Measurements from ENCODE around the gene JHY. TPM values are rescaled to one million over a fixed set of nuclear protein-coding genes. Genes with fewer than 3 reads are reported as not detected.
"Not testable (repeated sequence)": the region's sequence is repeated elsewhere in the genome, so short reads cannot be mapped to it uniquely, and the experiment has no call there.

Gene JHY
- 3.1 and 3.2 TPM in 2 replicates for total RNA-seq (2014; rRNA removed; shearing (Covaris generic))
- 0.50 and 1.4 TPM in 2 replicates for polyA plus RNA-seq (2014; cell fraction: nucleus; rRNA removed)

- no peak for DNase-seq (ENCODE audit: extremely low read depth, low read depth)
These were observed at the start of gene JHY for GRCh38 chr11:122882189-122882856. JHY (plus strand) TSS chr11:122882759; CDS start chr11:122885850, 3,091 bp downstream.

DNA sequence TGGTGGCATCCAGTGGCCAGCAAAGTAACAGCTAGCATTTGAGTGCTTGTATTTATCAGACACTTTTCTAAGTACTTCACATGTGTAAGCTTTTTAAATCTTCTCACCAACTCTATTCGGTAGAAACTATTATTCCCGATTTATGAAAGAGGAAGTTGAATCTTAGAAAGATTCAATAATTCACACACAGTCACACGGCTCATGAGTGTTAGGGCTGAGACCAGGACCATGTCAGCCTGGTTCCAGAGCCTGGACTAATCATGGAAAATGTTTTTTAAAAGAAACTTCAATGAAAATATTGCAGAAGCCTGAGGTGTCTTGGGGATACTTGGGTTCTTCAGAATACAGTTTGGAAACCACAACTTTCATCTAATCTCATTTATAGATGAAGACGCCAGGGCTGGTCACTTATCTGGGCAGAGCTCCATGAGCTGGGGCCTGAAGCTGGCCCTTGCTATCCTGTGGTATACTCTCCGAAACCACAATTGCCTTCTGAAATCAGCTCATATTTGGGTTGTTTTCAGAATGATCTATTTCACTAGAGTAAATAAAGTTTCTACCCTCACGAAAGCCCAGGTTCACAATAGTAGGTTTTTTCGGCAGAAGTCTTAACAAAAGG is 48.6 kb upstream of the JHY start:
- no peak for DNase-seq (ENCODE audit: extremely low read depth, low read depth)

DNA sequence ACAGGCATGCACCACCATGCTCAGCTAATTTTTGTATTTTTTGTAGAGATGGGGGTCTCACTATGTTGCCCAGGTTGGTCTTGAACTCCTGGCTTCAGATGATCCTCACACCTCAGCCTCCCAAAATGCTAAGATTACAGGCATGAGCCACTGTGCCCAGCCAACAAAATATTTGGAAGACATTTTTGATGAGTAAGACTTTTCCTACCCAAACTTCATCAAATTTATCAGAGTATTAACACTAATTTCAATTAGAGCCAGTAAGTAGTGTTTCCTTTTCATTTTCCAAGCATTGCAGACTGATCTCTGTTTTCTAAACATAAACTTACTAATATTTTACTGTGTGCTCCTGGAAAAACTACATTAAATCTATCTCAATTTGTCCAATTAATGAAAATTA is 45.6 kb upstream of the JHY start:
- no peak for DNase-seq (ENCODE audit: extremely low read depth, low read depth)

GRCh38 chr11:122837528-122838346 is 44.8 kb upstream of the JHY start:
- DNase-seq (ENCODE audit: extremely low read depth, low read depth) = no peak

- DNase-seq (ENCODE audit: extremely low read depth, low read depth) = no peak
These were observed 39.0 kb upstream of the JHY start for GRCh38 chr11:122843281-122844141.

DNA sequence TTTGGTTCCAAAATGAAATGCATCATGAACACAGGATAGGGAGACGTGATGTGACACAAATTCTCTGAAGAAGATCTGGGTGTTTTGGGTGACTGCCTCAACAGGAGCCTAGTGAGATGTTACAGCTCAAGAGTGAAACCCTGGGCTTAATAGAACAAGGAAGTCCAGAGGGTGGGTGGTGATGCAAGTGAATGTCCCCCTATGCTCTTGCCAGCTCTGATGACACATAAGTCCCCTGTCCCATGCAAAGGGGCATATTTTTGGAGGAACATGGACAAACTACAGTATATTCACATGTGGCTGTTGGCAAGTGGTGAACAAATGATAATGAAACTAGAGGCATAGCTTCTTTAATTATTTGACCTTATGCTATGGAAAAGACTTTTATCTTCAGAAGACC is 35.1 kb upstream of the JHY start:
- DNase-seq (ENCODE audit: extremely low read depth, low read depth) = no peak

DNA sequence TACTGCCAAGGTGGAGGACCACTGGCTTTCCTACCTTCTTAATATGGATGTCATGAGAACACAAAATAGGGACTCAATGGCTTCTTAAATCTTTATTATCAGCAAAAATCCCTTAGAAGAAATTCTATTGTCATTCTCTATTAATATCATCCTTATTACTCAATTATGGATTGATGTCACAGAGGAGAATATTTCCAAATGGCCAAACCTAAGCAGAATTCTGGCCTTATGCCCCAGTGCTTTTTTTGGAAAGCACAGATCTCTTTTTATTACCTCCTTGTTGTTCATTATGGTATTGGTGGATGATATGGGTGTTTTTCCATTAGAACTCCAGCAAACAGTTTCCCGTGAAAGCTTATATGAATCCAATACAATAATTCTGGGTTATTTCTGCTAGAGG is 34.4 kb upstream of the JHY start:
- DNase-seq (ENCODE audit: extremely low read depth, low read depth) = no peak

DNA sequence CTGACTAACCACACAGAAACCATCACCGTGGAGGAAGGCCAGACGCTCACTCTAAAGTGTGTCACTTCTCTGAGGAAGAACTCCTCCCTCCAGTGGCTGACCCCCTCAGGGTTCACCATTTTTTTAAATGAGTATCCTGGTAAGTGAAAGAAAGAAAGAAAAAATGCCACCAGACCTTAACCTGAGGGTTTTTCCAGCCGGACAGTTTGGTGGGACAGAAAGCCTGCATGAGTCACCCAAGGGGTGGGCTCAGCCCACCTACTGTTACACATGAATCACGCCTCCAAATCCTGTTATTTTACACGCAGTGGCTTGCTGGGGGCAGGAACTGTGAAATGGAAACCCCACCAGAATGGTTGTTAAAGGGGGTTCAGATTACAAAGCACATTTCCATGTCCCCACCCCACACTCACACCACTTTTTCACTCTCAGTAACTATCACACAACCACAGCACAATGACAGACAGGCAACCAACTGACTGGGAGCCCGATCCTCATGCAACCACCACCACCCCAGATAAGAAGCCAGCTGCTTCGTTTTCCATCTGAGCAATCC is 32.4 kb upstream of the JHY start:
- no peak for DNase-seq (ENCODE audit: extremely low read depth, low read depth)

DNA sequence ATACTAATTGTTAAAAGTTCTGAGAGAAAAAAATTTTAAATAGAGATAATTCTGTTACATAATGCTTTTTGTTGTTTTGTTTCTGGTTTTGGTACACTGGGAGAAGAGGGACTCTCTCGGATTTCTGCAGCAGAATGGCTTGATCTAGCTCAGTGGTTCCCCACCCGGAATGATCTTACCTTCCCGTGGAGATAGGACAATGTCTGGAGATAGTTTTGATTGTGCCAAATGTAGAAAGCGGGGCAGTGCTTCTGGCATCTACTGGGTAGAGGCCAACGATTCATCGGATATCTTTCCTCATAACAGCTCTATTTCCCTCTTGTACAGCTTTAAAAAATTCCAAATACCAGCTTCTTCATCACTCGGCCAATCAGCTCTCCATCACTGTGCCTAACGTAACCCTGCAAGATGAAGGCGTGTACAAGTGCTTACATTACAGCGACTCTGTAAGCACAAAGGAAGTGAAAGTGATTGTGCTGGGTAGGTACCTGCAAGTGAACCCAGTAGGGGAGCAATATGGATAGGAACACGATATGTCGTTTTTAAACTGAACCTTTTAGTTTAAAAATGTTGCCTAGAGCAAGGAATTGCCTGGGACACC is 31.1 kb upstream of the JHY start:
- no peak for DNase-seq (ENCODE audit: extremely low read depth, low read depth)

GRCh38 chr11:122852074-122852795 is 30.3 kb upstream of the JHY start:
- DNase-seq (ENCODE audit: extremely low read depth, low read depth) = no peak

GRCh38 chr11:122852796-122853160 is 29.8 kb upstream of the JHY start:
- DNase-seq (ENCODE audit: extremely low read depth, low read depth) = no peak

DNA sequence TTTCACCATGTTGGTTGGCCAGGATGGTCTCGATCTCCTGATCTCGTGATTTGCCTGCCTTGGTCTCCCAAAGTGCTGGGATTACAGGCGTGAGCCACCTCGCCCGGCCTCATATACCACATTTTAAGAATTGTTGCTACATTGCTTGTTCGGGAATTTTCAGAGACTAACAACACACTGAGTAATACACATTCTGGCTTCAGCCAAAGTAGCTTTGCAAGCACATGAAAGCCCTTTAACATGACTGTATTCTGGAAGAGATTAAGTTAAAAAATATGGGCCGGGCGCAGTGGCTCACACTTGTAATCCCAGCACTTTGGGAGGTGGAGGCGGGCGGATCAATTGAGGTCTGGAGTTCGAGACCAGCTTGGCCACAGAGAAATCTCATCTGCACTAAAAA is 29.3 kb upstream of the JHY start:
- no peak for DNase-seq (ENCODE audit: extremely low read depth, low read depth)

GRCh38 chr11:122853971-122854446 is 28.6 kb upstream of the JHY start:
- peak; percentile 65 for DNase-seq (ENCODE audit: extremely low read depth, low read depth)

GRCh38 chr11:122861631-122862030 is 20.9 kb upstream of the JHY start:
- DNase-seq (ENCODE audit: extremely low read depth, low read depth) = no peak

- no peak for DNase-seq (ENCODE audit: extremely low read depth, low read depth)
These were observed 20.5 kb upstream of the JHY start for GRCh38 chr11:122862091-122862490.

DNA sequence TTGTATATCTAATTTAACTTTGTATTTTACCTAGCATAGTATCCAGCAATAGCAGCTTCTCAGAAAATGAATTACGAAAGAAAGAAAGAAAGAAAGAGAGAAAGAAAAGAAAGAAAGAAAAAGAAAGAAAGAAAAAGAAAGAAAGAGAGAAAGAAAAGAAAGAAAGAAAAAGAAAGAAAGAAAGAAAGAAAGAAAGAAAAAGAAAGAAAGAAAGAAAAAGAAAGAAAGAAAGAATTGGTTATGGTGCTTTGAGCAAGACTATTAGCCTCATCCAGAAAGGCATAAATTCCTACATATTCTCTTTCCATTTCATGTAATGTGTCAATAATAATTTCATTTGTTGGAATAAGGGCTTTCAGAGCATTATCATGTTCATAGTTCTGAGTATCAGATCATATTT is 19.4 kb upstream of the JHY start:
- DNase-seq (ENCODE audit: extremely low read depth, low read depth) = not testable (repeated sequence)

- DNase-seq (ENCODE audit: extremely low read depth, low read depth) = peak; percentile 24
These were observed 18.7 kb upstream of the JHY start for GRCh38 chr11:122863704-122864326.

GRCh38 chr11:122864386-122865115 is 18.0 kb upstream of the JHY start:
- DNase-seq (ENCODE audit: extremely low read depth, low read depth) = no peak

Data from NCI-H460 (cell line).